HG02798 (cell line): Measurements from ENCODE around the gene CNTNAP5.
"Not testable (repeated sequence)": the region's sequence is repeated elsewhere in the genome, so short reads cannot be mapped to it uniquely, and the experiment has no call there.

Source experiments
- ATAC-seq: cut with Tn5 transposase; IDR thresholded peaks from one replicate; pipeline ENCODE4 v1.9.1; 2021; ENCODE audit warnings: mild to moderate bottlenecking; ENCODE audit not compliant: unreplicated experiment, poor library complexity

CNTNAP5 gene

DNA sequence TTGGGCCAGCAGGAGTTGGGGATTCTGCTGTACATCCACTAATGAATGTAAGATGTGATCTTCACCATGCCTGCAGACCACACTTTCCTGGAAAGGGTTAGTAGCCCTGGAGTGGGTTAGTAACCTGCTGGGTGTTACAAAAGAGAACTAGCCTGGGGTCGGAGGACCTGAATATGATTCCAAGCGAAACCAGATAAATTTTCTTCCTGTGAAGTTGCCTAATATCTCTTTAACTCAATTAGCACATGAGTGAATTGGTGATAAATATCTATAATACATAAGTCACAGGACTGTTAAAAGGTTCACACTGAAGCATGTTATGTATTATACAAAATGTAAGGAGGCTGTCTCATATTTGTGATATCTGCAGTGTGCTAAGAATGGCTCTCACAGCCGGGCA, 291.0 kb downstream of the CNTNAP5 start:
- no peak for ATAC-seq

DNA sequence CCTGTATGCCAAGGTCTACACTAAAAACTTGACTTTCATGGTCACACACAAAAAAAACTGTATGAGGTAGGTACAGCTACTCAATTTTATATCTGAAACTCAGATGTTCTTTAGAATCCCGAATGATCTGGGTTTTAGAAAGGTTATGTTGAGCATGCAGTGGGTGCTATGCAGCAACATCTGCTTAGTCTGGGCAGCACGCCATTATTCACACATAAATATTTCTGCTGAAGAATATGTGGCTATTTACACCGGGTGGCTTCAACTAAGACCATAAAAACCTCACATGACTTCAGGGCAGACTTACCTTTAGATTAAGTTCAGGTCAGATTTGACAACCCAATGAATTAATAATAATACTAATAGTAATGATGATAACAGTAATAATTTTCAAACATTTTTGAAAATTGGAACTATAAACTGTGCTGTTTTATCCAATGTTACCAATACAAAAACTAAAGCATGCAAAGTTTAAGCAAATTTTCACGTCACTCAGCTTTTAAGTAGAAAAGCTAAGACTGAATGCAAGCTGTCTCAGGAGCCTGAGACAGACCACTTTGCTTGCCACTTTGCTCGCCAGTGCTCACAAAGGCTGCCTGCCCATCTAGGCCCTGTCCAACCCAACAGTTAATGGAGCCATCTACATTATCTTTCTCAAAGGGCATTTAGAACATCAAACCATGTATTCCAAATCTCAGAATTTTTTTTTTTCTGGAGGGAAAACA, 292.0 kb downstream of the CNTNAP5 start:
- no peak for ATAC-seq

DNA sequence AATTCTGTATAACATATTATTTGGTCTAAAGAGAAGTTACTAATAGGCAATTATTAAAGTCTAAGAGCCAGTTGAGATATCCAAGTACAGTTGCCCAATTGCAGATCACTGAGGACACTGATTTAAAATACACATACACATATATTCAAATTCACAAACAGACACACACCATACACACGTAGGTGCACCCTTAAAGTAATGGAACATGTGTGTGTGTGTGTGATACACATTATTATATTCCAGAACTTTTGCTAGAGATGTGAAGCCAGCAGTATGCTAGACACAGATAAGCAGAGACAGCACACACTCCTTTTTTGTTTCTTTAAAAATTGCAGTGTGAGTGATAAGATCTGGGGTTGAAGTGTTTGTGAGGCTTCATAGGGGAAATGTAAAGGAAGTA, 292.5 kb downstream of the CNTNAP5 start:
- ATAC-seq: no peak

DNA sequence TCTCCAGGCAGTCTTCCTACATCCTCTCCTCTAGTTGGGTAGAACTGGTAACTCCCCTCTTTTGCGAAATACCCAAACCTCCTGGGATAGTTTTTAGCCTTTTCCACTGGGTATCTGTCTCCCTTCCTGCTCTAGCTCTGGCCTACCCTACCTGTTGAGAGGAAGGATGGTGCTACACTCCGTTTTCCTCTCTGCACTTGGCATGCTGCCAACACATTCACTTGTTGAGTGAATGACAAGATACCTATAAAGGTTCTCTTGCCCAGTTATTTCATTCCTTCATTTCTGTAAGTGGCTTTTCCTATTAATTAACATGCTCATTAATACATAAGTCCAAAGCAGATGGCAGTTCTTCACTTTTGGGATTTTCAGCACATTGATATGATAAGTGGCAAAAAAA, 293.8 kb downstream of the CNTNAP5 start:
- ATAC-seq: no peak

DNA sequence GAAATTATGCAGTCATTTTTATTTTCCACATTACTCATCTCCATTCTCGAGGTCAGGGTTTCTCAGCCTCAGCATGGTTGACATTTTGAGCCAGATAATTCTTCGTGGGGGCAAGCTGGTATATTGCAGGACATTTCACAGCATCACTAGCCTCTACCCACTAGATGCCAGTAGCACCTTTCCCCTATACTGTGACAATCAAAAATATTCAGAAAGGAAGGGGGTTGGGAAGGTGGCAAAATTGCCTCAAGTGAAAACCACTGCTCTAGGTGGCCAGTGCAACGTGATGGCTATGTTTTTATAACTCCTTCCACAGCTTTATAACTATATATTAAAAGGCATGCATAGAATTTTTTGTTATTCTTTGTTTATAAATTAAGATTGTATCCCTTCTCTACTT, 294.5 kb downstream of the CNTNAP5 start:
- no peak for ATAC-seq

DNA sequence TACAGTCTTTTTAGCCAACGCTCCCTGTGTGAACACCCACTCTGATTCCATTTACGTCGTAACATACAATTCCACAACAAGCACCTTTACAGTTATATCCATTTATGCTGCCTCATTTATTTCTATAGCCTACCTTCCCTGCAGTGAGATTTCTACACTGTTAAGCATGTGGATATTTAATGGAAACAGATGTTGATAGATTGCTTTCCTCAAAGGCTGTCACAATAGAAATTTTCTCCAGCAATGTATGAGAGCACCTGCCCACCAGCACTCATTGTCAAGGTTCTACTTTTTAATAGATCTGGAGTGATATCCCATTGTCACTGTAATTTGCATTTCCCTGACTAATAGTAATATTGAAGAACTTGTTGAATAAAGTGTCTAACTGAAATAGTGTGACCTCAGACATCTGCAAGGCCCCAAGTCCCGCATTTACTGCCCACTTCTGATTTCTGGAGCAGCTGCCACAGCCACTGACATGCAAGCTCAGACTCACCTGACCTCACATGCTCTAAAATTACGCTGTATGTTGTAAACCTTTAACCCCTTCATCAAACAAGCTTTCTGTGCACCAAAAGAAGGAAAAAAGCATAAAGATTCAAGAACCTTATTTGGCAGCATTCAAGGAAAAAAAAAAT, 295.1 kb downstream of the CNTNAP5 start:
- ATAC-seq: no peak

DNA sequence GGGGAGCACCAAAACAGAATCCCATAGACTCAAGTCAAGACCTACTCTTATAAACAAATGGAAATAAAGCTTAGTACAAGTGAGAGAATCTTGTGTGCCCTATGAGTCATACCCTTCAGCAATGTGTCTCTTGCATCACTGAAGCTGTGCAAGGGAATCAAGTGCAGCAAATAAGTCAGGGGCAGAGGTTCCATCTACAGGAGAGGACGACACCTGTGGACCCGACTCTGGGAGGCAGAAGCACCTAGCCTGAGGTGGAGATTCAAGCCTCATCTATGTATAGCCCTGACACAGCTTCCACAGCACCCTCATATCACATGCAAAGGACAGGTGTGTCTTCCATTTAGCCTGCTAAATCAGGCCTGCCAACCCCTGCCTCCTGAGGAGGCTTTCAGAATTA, 298.2 kb downstream of the CNTNAP5 start:
- ATAC-seq: no peak

DNA sequence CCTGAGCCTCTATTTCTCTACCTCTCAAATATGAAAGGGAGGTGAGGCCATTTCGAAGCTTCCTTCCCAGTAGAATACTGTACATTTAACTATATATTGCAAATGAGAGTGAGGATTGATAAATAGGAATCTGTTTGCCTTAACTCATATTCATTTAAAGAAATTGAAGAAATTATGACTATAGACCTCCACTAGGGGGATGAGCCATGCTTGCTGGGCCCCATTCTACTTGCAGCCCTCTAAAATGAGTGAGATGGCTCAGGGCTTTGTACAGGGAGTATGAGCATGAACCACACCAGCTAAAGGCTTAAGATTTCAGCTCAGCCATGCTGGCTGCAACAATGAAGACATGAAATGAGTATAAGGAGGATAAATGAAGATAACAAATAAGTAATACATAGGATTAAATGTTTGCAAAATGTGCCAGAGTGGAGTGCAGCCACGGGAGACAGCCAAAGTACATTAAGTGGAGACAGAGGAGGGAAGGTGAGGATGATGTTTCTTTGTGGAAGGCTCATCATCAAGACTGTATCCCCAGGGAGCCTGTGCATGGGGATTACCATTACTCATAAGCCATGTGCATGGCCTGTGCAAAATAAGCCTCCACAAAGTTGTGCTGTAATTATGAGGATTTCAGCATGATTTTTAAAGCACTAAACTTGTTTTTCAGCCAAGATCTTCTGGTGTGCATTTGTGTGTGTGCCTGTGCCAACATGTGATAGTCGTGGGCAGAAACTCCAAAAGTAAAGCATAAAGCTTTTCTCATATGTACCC, 300.8 kb downstream of the CNTNAP5 start:
- no peak for ATAC-seq

DNA sequence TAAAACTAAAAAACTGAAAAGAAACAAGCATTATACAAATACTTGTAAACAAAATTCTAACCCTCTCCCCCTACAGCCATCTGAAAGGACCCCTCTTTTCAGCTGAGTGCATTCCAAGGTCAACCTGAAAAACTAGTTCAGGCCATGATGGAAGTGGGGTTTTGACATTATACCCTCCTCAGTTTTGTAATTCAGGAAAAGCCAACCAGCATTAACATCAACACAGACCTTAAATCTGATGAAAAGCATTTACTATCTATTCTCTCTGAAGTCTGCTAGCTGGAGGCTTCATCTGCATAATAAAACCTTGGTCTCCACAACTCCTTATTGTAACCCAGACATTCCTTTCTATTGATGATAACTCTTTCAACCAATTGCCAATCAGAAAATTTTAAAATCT, 302.2 kb downstream of the CNTNAP5 start:
- no peak for ATAC-seq

DNA sequence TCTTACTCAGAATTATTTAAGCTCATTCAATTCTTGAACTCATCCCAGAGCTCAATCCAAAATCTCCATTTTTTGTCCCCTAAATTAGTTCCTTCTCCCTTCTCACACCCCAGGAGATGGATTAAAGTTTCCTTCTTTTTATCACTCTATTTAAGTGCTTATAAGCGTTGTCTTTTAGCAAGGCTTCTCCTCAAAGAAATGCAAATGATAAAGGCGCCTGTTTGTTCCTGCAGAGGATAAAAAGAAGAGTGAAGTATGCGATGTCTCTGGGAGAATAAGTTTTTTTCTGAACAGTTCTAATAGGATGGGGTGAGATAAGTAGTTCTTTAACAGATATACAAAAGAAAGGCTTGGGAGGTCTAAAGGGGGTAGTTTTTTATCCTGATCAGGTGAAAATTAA, 303.3 kb downstream of the CNTNAP5 start:
- ATAC-seq: no peak

DNA sequence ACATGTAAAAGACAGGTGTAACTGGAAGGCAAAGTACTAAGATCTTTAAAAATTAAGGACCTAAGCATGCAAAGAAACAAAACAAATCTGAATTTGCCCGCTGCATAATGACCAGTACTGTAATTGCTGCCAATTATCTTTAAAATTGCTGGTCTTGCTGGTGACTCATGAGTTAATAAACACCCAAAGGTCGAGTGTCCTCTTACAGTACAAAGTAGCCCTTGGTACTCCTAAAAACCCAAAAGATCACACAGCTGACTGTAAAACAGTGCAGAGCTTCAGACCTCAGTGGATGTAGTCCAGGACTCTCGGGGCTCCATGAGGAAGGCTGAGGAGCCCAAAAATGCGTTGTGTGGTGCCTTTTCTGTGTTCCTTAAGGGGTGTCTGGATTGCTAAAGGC, 308.7 kb downstream of the CNTNAP5 start:
- ATAC-seq: no peak

DNA sequence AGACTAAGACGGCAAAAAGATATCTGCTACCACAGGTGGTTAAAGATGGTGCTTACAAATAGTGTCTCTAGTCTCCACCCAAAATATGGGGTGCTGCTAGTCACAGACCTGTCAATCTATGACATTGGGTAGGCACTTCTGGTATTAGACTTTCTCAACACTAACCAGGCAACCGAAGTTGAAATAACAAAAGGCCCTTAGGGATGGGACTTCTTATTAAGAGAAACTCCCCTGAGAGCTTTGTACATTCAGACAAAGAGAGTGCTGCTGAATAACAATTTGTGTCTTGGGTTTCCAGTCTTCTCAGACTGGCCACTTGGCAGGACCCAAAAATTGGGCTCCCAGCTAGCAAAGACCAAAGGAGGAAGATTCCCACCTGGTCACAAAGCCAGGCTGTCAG, 310.0 kb downstream of the CNTNAP5 start:
- no peak for ATAC-seq

DNA sequence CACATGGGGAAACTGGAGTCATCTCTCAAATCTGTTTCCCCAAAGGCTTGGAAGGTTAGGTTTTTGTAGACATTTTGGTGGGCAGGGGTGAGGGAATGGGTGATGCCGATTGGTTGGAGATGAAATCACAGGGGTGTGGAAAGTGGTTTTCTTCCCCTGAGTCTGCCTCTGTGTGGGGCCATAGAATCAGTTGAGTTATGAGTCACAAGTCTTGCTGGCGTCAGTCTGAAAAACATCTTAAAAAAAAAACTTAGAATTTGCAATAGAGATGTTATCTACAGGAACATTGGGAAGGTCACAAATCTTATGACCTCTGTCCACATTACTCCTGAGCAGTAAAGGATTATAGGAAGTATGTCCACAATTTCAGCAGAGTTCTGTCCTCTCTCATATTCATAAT, 314.6 kb downstream of the CNTNAP5 start:
- no peak for ATAC-seq

DNA sequence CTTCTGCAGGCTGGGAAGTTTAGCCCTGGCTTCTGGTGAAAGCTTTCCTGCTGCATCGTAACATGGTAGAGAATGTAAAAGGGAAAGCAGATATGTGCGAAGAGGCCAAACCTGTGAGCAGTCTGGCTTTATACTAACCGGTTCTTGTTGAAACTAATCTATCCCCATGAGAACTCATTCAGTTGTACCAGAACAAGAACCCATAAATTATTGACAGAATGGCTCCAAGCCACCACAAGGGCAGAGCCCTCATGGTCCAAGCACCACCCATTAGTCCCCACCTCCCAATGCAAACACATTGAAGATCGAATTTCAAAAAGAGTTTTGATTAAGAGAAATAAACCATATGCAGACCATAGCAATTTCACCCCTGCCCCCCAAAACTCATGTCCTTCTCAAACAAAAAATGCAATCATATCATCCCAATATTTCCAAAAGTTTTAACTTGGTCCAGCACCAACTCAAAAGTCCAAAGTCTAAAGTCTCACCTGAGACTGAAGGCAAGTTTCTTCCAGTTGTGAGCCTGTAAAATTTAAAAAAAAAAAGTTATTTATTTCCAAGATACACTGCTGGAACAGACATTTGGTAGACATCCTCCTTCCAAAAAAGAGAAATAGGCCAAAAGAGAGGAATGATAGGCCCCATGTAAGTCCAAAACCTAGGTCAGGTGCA, 318.9 kb downstream of the CNTNAP5 start:
- no peak for ATAC-seq

DNA sequence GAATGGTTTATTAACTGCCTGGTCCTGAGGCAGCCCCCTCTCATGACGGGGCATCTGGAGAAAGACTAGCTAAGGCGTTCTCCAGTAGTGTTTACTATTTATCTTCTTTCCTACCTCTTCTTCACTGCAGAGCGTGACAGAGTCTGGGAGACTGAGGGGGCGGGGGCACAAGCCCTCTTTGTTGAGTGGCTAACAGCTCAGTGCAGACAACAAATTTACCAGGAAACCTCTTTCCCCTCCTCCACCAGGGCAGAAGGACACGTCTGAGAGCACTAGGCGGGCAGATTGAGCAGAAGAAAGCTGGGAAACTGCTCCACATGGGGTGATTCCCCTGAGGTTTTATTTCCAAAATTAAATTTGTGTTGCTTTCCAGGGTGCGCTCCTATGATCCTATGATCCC, 322.1 kb downstream of the CNTNAP5 start:
- no peak for ATAC-seq

DNA sequence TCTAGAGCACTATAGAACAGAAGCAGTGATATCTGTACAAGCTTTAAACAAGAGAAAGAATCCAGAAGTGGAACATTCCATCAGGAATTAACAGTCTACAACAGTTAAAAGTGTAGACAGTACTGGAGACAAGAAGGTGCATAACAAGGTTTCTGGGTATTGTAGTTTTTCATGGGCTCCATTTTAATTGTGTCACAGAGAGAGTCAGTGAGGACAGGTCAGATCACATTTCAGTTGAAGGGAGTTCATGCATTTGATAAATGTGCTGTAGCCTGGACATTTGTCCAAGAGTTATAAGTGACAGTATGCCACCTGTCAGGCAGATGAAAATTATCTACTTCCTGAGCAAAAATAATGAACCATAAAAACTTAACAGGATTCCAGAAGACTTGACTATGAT, 328.6 kb downstream of the CNTNAP5 start:
- ATAC-seq: no peak

DNA sequence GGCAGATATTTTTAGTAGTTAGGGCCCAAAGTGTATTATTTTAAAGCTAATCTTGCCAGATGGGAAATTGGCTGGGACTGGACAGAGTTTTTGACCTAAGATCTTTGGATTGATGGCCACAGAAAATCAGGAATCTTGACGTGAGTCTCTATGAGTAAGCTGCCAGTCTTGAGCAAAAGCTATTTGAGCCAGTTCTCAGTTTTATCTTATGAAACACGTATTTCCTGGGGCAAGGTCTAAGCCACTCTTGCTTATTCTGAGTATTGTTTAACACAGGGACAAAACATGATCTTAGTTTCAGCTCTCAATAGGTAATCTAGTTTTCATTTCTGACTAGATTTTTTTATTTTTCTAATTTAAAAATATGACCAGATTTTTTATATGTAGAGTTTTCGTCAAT, 329.4 kb downstream of the CNTNAP5 start:
- no peak for ATAC-seq

DNA sequence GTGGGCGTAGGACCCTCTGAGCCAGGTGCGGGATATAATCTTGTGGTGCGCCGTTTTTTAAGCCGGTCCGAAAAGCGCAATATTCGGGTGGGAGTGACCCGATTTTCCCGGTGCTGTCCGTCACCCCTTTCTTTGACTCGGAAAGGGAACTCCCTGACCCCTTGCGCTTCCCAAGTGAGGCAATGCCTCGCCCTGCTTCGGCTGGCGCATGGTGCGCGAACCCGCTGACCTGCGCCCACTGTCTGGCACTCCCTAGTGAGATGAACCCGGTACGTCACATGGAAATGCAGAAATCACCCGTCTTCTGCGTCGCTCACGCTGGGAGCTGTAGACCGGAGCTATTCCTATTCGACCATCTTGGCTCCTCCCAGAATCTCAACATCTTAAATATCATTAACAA, 336.9 kb downstream of the CNTNAP5 start:
- ATAC-seq: not testable (repeated sequence)

DNA sequence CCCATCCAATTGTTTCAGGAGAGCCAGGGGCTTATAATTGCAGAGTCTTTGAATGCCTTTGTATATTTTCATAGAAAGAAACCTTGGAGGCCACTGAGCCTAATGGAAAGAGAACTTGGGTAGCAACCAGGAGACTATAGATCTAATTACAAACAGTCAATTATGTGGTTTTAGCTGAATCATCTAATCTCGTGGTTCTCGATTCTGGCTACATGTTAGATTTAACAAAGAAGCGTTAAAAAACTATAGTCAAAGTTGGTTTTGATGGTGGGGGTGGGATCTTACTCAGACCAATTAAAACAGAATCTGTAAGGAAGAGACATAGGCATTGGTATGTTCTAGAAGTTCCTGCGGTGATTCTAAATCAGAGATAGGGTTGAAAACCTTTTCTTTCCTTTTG, 344.1 kb downstream of the CNTNAP5 start:
- no peak for ATAC-seq

DNA sequence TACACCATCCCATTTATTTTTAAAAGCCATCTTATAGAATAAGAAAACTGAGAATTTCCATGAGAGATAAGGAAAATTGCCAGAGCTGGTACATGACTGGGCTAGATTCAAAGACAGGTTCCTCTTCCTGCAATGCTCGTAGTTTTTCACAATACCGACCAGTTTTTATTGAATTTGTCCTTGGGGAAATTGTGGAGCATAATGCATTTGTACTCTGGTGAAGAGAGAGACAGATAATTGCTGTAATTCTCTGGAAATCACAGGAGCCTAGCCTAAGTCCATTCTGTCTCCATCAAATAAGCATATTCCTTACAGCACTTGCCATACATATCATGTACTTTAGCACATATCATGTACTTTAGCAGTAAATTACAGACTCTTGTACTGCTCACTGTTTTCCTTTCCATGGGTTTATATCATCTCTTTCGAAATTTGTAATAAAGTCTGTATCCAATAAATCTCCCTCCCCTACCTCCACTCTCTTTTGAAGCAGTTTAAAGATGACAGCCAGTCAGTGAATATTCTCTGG, 355.2 kb downstream of the CNTNAP5 start:
- no peak for ATAC-seq
